Panc1 (cell line): Measurements from ENCODE around the gene NOP14. TPM values are rescaled to one million over a fixed set of nuclear protein-coding genes. Genes with fewer than 3 reads are reported as not detected.

Experiments
- ATAC-seq: fragments of 200-7000 bp; cut with Tn5 transposase; 2 replicates; pipeline ENCODE4 v1.9.1; 2020; ENCODE audit warnings: mild to moderate bottlenecking, moderate library complexity
- BruUV-seq: library from RNA; stranded (reverse); fragments of 400-500 nt; replicated peaks from 2 replicates; lab custom pipeline; 2021; lab: Mats Ljungman, UMichigan
- CTCF ChIA-PET: fragments of 300-600 bp; sonication (Branson Sonifier 250); formaldehyde crosslinking; loops from one replicate; lab custom pipeline; 2022; ENCODE audit warnings: antibody characterized with exemption; lab: Charles Lee
- POLR2A ChIA-PET: fragments of 300-600 bp; sonication (Branson Sonifier 250); formaldehyde crosslinking; loops from one replicate; lab custom pipeline; 2022; ENCODE audit warnings: antibody characterized with exemption; lab: Charles Lee
- DNase-seq: peaks from one replicate; pipeline ENCODE4 v3.0.0-alpha.2; 2010; ENCODE audit warnings: low read depth, low spot score
- H3K27ac ChIP-seq: 2 replicates; pipeline ENCODE4 v1.5.1; 2011; ENCODE audit warnings: mild to moderate bottlenecking, low read length, inconsistent platforms
- H3K27me3 ChIP-seq: fragments of 200-500 bp; sonication (Bioruptor generic); 2 replicates; pipeline ENCODE4 v1.6.0; 2014; ENCODE audit warnings: low read length, inconsistent platforms; ENCODE audit not compliant: control insufficient read depth, insufficient read depth
- H3K36me3 ChIP-seq: fragments of 200-500 bp; sonication (Bioruptor generic); 2 replicates; pipeline ENCODE4 v1.5.1; 2014; ENCODE audit warnings: inconsistent platforms, mild to moderate bottlenecking, low read length, moderate library complexity; ENCODE audit not compliant: control insufficient read depth, insufficient read depth
- H3K4me1 ChIP-seq: 2 replicates; pipeline ENCODE4 v1.5.1; 2011; ENCODE audit warnings: inconsistent platforms, mild to moderate bottlenecking, low read length, moderate library complexity; ENCODE audit not compliant: control insufficient read depth, insufficient read depth
- H3K4me3 ChIP-seq, 2 experiments: 2 replicates each; pipeline ENCODE4 v1.5.1; 2011 to 2012; ENCODE audit warnings: low read depth in 2 of 2, low read length in 2 of 2, mild to moderate bottlenecking in 2 of 2, inconsistent platforms in 1 of 2, moderate library complexity in 1 of 2
- H3K9me3 ChIP-seq: fragments of 200-500 bp; sonication (Bioruptor generic); 2 replicates; pipeline ENCODE4 v1.5.1; 2014; ENCODE audit warnings: low read depth, mild to moderate bottlenecking, inconsistent platforms, low read length, moderate library complexity; ENCODE audit not compliant: control insufficient read depth, insufficient read depth
- CTCF ChIP-seq: fragments of 450-650 bp; IDR thresholded peaks from 2 replicates; pipeline ENCODE4 v1.5.1; 2017; ENCODE audit warnings: mild to moderate bottlenecking
- POLR2AphosphoS5 ChIP-seq: IDR thresholded peaks from 2 replicates; pipeline ENCODE4 v1.6.1; 2012; ENCODE audit warnings: mild to moderate bottlenecking, low read depth, low read length, moderate library complexity
- REST ChIP-seq, 2 experiments: IDR thresholded peaks; 2 replicates each; pipeline ENCODE4 v1.6.1; 2011 to 2012; ENCODE audit warnings: low read depth in 2 of 2, control low read depth in 1 of 2, low read length in 1 of 2, mild to moderate bottlenecking in 1 of 2, moderate library complexity in 1 of 2; ENCODE audit not compliant: insufficient read depth in 1 of 2
- SIN3A ChIP-seq: IDR thresholded peaks from 2 replicates; pipeline ENCODE4 v1.6.1; 2012; ENCODE audit warnings: low read depth, mild to moderate bottlenecking, low read length, moderate library complexity, borderline replicate concordance; ENCODE audit not compliant: insufficient read depth
- TCF7L2 ChIP-seq: IDR thresholded peaks from 2 replicates; pipeline ENCODE4 v1.6.1; 2011; ENCODE audit warnings: mild to moderate bottlenecking, low read depth, low read length, inconsistent platforms
- in situ Hi-C: cut with HindIII; loops from 2 replicates; pipeline ENCODE4 v1.10.0; 2016; ENCODE audit warnings: low sequenced_read_pairs, low pct_unique_long_range_greater_than_20kb
- intact Hi-C: fragments of 100-400 bp; cut with micrococcal nuclease; formaldehyde crosslinking; loops from one replicate; pipeline ENCODE4 v1.10.0; 2022; ENCODE audit not compliant: unreplicated experiment
- total RNA-seq: library from RNA; stranded (reverse); gene quantifications from one replicate; pipeline ENCODE4 v1.2.1, GENCODE V29; 2021; ENCODE audit not compliant: unreplicated experiment

Gene NOP14
- total RNA-seq, 1 experiment from 2014 or later: 32.9 TPM

GRCh38 chr4:2981256-2981819, 18.1 kb upstream of the NOP14 start:
- no TSS peak for BruUV-seq
- in situ Hi-C loops: no loop called here
- H3K36me3 ChIP-seq: no peaks in the 10 kb centered on the region
- ChIA-PET CTCF (no interaction called here), POLR2A (no interaction called here)
- no peaks in the 10 kb centered on the region for H3K27me3 ChIP-seq
- intact Hi-C loops: no loop called here
- H3K9me3 ChIP-seq: no peaks in the 10 kb centered on the region
- DNase-seq (no peak), ATAC-seq (no peak)
- TF ChIP-seq CTCF: no peak
- TF ChIP-seq TCF7L2: no peak
- no peak for TF ChIP-seq POLR2AphosphoS5
- TF ChIP-seq SIN3A: no peak
- TF ChIP-seq REST (IDR thresholded peaks at IDR 0.05; ENCODE audit: insufficient read depth in 1 of 2, low read depth in 2 of 2, low read length in 1 of 2): no peak
- H3K27ac ChIP-seq: no peak overlapping the region
- no peak overlapping the region for H3K4me3 ChIP-seq
- H3K4me1 ChIP-seq: no peaks in the 10 kb centered on the region

GRCh38 chr4:2977211-2978088, 14.2 kb upstream of the NOP14 start:
- intact Hi-C loops: no loop called here
- no peaks in the 10 kb centered on the region for H3K27me3 ChIP-seq
- POLR2A ChIA-PET: interaction anchor here (0.5 kb wide), 1 partner anchor 97 kb away, joined by 10 read pairs; the partner anchor contains the start of genes HTT and HTT-AS
- in situ Hi-C loops: no loop called here
- no peaks in the 10 kb centered on the region for H3K4me1 ChIP-seq
- CTCF ChIA-PET: interaction anchor here (0.6 kb wide), 2 partner anchors 61 to 166 kb away, joined by 4 to 5 read pairs; no protein-coding TSS in a partner anchor
- DNase-seq: no peak
- no peaks in the 10 kb centered on the region for H3K36me3 ChIP-seq
- ATAC-seq: no peak
- no TSS peak for BruUV-seq
- TF ChIP-seq TCF7L2 (no peak), CTCF (no peak), POLR2AphosphoS5 (no peak), SIN3A (no peak), REST (IDR thresholded peaks at IDR 0.05; ENCODE audit: insufficient read depth in 1 of 2, low read depth in 2 of 2, low read length in 1 of 2) (no peak)
- no peak overlapping the region for H3K27ac ChIP-seq
- no peak overlapping the region for H3K4me3 ChIP-seq
- H3K9me3 ChIP-seq: no peaks in the 10 kb centered on the region
